GM19025 (cell line): ENCODE results near the gene TCFL5.
"Not testable (repeated sequence)": the region's sequence is repeated elsewhere in the genome, so short reads cannot be mapped to it uniquely, and the experiment has no call there.

ENCODE experiments used
- ATAC-seq: cut with Tn5 transposase; IDR thresholded peaks from one replicate; pipeline ENCODE4 v1.9.1; 2021; ENCODE audit warnings: mild to moderate bottlenecking, low read depth, moderate library complexity; ENCODE audit not compliant: unreplicated experiment

The TCFL5 gene

GRCh38 chr20:62858058-62858830, 3.4 kb downstream of the TCFL5 start:
- no peak for ATAC-seq

GRCh38 chr20:62856931-62857619, 4.5 kb downstream of the TCFL5 start:
- no peak for ATAC-seq

- no peak for ATAC-seq
Observed at GRCh38 chr20:62855120-62855519, 6.5 kb downstream of the TCFL5 start.

GRCh38 chr20:62854121-62854520, 7.5 kb downstream of the TCFL5 start:
- ATAC-seq = no peak

GRCh38 chr20:62853304-62853703, 8.3 kb downstream of the TCFL5 start:
- ATAC-seq = not testable (repeated sequence)

- ATAC-seq = no peak
Observed at GRCh38 chr20:62852841-62853240, 8.8 kb downstream of the TCFL5 start.

- no peak for ATAC-seq
Observed at GRCh38 chr20:62852196-62852595, 9.4 kb downstream of the TCFL5 start.

GRCh38 chr20:62850333-62850974, 11.2 kb downstream of the TCFL5 start:
- ATAC-seq = no peak

- ATAC-seq = no peak
Observed at GRCh38 chr20:62849431-62849830, 12.2 kb downstream of the TCFL5 start.

GRCh38 chr20:62848917-62849316, 12.7 kb downstream of the TCFL5 start:
- not testable (repeated sequence) for ATAC-seq

- no peak for ATAC-seq
Observed at GRCh38 chr20:62846166-62846890, 15.3 kb downstream of the TCFL5 start.

GRCh38 chr20:62845416-62846160, 16.0 kb downstream of the TCFL5 start:
- ATAC-seq = no peak

GRCh38 chr20:62844182-62844581, 17.4 kb downstream of the TCFL5 start:
- ATAC-seq = no peak

GRCh38 chr20:62843656-62844055, 18.0 kb downstream of the TCFL5 start:
- no peak for ATAC-seq

GRCh38 chr20:62841705-62842212, 19.9 kb downstream of the TCFL5 start:
- no peak for ATAC-seq

- ATAC-seq = no peak
Observed at GRCh38 chr20:62840244-62841197, 21.1 kb downstream of the TCFL5 start.

GRCh38 chr20:62839816-62840215, 21.8 kb downstream of the TCFL5 start:
- ATAC-seq = no peak

GRCh38 chr20:62839261-62839660, 22.4 kb downstream of the TCFL5 start:
- no peak for ATAC-seq
